NCI-H82 treated with DMSO at 0.1 percent for 48 hours (cell line): ENCODE measurements around the gene RAI1.

Experiments
- DNase-seq: peaks from one replicate; lab custom pipeline; 2025; ENCODE audit not compliant: unreplicated experiment; lab: John Stamatoyannopoulos, UW

RAI1 gene

DNA sequence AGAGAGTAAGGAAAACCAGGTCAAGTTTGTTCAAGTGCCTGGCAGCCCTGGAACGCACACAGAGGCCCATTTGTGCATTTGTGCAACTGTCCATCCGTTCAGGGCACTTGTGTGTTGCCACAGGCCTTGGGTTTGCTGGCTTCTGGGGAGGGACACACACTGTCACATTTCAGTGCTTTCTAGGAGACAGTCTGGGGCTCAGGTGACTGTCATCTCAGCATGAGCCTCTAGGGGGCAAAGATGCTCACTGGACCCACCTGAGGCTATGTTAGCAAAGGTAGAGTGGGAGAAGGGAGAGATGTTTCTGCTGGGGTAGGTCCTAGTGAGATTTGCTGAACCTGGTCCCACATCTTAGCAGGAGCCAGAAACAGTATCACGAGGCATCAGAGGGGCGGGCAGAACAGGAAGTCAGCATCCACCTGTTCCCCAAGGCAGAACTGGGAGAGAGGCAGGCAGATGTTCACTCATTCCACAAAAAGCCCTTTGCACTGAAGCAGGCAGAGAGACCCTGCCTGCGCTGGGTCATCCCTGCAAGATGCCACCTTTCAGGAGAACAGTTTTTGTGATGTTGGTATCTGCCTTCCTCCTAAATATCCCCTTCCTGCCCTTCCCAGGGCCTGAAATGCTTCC is 48.5 kb downstream of the RAI1 start:
- no peak for DNase-seq

DNA sequence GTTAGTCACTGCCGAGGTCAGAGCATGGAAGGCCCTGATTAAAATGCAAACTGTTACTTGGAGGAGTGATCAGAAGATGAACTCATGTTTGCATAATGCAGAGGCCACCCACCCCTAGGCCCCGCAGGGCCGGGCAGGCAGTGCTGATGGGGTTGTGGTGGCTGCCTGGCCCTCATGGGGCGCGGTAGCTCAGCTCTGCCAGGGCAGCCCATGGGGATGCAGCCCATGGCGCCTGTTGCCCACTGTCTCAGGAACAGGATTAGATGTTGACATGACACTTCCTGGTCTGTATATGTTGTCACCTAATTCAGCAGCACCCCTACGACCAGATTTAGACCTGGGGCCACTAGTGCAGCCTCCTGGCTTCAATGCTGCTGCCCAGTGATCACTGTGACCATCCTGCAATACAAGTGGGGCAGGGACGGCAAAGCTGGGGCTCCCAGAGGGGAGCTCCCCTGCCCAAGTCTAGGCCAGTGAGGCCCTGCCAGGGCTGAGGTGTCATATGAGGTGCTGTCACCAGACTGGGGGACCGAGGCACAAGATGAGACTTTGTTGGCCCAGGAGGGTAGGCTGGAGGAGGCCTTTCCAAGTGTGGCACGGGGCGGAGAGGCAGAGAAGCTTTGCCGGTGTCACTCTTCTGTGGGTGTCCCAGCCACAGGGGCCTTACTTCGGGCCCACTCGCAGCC is 49.1 kb downstream of the RAI1 start:
- DNase-seq: no peak

DNA sequence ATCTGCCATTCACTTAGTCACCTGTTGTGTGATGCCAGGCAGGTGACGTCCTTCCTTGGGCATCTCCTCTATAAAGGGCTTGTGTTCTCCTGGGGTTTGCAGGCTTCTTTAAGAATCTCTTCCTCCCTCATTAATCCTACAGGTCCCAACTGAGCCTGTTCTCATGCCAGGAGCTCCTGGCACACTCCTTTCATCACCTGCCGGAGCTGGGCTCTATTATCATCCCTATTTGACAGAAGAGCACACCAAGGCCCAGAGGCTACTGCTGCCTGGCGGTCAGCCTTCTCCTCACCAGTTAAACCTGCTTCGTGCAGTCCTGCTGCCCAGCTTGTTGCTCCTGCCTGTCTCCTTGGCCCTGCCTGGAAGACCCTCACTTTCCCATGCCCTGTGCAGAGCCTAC is 51.2 kb downstream of the RAI1 start:
- no peak for DNase-seq

DNA sequence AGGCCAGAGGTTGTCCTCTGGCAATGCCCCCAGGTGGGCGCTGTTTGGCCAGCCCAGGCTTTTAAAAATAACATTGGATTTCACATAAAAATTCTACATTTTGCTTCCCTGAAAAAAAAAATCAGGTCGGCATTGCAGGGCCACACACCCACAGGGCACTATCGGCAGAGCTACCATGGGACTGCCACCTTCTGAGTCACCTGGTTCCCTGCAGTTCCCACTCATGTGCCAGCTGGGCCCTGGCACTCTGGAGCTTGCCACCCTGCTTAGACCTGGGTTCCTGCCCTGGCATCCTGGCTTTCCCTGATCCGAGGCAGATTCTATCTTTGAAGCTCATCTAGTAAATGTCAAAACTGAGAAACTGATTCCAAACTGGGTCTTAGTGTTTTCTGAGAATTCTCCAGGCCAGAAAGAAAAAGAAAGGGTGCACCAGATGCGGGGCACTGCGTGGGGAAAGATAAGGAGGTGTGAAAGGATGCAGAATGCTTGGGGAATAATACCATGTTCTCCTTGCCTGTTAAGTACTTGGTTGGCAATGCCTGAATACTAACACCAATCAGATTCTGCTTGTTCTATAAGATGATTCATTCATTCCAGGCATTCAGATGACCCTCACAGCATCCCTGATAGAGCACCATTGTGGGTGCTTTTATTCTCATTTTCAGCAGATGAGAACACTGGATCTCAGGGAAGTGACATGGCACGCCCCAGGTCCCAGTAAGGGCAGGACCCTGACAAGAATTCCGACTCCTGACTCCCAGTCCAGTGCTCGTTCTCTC is 51.8 kb downstream of the RAI1 start:
- DNase-seq: no peak

DNA sequence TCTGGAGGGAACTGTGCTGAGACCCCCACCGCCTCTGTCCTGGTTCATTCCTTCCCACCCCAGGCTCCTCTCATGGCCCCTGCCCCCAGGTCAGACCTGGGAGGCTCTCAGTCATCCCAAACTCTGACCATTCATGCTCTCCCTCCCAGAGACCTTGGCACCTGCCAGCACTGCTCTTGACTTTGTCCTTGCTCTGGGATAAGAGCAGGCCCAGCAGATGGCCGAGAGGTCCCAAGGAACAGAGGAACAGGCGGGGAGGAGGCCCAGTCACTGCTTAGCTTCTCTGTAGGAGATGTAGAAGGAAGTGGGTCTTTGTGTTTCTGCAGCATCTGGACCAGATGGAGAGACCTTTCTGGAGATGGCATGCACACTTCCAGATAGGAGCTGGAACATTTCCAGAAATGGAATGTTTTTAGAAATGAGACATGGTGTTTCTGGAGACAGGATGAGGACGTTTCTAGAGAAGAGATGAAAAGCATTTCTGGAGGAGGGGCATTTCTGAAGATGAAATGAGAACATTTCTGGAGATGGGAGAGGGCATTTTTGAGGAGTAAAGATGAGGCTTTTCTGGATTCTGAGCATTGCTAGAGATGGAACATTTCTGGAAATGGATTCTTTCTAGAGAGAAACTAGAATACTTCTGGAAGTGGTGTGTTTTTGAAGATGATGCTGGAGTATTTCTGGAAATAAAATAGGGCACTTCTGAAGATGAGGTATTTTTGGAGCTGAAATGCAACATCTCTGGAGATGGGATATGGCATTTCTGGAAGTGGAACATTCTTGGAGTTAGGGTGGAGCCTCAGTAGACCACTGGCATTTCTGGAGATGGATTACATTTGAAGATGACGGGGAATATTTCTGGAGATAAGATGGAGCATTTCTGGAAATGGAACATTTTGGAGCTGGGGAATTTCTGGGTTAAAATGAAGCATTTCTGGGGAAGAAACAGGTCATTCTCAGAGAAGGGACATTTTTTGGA is 55.2 kb downstream of the RAI1 start:
- DNase-seq: no peak

DNA sequence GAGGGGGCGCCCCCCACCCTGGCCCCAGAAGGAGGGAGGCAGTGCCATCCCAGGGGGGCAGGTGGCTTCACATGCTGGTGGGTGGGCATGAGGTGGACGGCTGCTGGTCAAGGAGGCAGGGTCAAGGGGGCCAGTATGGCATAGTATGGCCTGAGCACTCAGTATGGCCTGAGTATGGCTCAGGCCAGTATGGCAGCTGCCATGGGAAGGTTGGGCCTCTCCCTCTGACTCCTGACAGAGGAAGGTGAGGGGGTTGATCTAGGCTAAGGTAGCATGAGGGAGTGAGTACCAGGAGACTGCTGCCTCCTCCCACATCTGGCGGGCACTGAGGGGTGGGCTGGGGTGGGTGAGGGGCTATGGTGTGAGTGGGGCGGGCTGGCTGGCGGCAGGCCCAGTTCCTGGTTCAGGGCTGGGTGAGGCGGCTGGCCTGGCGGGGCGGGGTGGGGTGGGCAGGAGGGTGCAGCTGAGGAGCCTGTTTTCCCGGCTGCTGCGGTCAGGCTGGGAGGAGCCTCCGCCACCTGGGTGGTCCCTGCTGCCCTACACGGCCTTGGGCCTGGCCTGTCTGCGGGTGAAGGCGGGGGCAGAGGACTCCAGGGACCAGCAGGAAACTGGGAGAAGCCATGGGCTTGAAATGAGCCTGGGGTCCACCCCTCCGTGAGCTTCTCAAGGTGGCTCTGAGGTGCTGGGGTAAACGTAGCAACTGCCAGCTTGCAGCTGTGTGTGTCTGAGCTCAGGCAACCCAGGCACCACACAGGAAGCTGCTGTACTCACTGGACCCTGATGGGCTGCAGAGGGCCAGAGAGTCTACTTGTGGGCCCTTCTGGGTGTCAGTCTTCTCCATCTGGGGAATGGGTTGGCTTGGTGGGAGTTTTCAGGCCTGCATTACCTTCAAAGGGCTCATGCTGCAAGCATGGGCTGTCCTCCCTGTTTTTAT is 57.0 kb downstream of the RAI1 start:
- DNase-seq: no peak

DNA sequence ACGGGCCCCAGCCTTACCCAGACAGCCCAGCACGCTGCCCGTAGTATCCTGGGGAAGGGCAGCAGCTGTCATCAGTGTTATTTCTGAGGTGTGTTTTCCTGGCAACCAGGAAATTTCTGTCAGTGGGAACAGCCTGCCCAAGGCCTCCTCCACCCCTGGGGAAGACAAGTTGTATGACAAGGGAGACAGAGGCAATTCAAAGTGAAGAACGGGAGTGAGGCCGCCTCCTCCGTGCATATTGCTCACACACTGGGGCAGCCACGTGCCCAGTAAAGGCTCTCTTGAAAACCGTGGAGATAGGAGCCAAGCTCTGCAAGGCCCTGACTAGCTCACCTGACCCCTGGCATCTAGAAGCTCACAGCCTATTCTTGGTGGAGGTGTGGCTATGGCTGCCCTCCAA is 57.6 kb downstream of the RAI1 start:
- no peak for DNase-seq

DNA sequence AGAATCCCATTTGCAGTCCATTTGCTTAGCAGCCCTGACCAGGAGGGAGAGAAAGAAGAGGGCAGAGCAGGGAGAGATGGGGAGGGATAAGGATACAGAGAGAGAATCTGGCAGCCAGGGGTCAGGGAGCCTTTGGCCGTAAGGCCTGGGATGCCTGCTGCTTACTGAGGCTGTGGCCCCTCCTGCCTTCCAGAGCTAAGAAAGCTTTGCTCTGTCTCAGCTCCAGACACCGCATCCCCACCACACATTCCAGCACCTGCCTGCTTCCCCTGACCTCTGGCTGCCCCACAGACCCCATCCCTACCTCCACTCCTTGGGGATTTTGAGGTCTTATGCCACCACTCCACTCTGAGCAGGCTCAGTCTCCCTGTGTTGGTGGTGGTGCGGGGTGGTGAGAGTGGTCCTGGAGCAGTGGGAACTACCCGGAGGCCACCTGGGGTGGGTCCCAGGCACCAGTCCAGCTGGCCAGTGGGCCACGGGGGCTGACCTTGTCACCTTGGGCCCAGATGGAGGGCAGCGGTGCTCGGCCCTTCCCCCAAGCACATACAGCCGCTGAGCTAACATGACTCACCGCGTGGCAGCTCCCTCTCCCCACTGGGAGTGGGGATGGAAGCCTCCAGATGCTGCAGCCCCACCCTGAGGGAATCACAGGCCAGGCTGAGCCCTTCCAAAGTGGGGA is 58.3 kb downstream of the RAI1 start:
- DNase-seq: no peak

DNA sequence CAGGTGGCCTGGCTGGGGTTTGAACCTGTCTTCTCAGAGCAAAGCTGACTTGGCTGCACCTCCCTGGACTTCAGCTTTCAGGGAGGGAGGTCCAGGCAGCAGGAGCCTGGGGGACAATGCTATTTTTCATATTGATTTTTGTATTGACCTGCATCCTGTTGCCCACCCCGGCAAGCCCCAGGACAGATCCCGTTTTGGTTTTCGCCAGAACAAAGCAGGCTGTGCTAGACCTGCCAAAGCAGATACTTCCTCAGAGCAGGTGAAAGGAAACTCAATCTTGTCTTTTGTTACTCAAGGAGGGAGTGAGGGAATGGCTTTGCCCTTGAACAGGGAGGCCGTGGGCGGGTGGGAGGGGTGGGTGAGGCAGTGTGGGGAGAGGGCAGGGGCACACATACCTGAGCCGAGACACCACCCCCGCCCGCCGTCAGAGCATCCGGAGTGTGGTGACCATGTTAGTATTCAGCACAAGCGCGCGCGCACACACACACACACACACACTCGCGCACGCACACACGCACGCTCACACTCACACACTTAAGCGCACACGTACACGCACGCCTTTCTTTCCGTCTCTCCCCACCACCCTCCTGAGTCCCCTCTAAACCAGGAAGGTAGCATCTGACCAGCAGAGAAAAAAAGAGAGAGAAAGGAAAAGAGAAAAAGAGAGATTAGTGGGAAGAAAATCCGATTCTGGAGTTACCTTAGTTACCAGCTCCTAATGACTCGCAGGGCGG is 59.5 kb downstream of the RAI1 start:
- DNase-seq: peak; percentile 75

DNA sequence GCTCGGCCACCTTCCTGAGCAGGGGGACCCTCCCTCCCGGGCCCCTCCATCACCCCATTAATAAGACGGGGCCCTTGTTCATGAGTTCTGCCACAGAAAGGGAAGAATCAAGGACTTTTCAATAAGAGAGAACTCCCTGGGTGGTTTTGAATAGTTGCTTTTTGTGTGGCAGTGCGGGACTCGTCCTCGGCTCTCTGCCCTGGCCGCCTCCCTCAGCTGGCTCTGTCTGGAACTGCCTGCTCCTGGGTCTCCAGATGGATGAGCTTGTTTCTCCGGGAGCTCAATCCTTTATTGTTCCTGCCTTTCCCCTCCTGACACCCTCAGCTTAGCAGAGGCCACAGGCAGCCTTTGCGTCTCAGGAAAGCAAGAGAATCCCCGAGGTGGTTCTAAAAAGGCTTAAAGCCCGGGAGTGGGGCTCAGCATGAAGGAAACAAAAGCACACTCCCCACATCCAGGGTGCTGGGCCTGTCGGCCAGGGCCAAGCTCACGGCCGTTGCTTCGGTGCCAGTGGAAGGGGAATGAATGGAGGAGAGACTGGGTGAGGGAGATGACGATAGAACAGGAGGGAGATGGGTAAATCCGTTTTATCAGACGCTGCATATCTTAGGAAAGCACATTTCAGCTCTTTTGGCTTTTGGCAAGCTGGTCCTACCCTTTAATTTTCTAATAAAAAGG is 60.2 kb downstream of the RAI1 start:
- DNase-seq: peak; percentile 87

DNA sequence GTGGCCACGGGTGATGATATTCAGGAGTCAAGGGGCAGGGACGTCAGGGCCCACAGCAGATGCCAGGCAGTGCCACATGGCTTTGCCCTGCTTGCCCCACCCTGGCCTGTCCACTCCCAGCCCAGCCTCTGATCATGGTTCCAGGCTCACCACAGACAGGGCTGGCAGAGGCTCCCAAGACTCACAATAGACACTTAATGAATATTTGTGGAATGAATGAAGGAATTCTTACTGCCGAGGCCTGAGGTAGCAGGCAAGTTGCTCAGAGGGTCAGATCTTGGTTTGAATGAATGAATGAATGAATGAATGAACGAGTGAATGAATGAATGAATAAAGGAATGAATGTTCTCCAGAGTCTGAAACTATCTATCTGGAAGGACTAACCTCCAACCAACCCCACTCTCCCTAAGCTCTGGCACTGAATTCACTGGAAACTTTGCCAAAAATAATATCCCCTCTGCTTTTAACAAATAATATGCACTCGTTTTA is 60.9 kb downstream of the RAI1 start:
- no peak for DNase-seq

DNA sequence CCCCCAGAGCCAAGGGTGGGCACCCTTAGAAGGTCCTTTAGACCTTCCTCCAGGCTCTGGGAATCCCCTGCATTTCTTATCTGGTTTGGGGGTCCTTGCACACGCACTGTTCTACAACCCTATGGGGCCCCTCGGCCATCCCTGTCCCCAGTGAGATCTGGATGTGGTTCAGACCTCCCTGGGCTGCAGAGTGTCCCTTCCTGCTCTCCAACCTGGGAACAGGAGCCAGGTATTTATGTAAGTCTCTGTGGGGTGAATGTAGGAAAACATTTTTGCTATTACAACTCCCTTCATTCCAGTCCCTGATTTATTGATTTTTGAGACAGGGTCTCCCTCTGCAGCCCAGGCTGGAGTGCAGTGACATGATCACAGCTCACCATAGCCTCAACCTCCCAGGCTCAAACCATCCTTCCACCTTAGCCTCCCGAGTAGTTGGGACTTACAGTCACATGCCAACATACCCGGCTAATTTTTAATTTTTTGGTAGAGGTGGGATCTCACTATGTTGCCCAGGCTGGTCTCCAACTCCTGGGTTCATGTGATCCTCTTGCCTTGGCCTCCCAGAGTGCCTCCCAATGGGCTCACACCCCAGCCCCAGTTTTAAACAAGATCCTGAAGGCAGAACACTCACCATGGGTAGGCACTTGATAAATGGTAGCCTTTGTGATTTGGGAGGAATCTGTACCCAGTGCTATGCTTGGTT is 61.6 kb downstream of the RAI1 start:
- no peak for DNase-seq

DNA sequence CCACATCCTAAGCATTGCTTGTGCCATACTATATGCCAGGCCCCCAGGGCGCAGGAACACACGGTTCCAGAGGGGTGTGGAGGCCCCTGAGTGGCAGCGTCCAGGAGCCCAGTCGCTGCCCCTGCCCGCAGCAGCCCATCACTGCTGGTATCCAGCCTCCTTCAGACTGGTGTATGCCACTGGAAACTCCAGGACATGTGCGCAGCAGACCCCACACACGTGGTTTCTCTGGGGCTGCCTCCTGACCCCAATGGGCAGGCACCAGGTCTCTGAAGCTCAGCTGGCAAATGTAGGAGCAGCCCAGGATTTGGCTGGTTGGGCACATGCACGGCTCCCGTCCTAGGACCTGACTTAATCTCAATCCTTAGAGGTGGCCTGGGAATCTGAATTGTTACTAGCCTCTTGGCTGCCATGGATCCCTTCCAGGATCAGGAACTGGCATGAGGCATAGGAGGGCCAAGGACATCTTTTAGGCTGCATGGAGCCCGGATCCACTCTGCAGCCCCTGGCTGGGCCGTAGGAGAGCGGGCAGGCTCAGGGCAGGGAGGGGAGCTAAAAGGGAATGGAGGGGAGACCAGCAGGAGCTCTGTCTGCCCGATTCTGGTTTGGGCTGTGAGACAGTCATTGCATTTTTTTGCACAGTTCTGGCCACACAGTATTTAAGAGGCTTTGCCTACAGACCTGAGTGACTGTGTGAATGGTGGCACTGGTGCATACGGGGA is 62.3 kb downstream of the RAI1 start:
- DNase-seq: no peak

DNA sequence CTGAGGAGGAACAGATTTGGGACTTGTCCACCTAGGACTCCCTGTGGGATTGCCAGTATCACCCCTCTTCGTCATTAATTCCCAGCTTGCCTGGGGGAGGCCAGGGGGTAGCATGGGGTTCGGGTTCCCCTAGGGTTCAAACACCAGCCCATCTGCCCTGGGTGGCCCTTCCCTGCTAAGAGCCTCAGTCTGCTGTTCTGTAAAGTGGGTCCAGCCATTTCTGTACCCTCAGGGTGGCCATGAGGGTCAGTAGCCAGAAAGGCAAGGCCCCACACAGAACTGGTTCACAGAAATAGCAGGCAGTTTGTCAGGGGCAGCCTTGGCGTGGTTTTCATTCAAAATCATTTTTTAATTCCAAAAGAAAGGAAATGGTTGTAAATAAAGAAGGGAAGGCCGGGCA is 62.9 kb downstream of the RAI1 start:
- no peak for DNase-seq

DNA sequence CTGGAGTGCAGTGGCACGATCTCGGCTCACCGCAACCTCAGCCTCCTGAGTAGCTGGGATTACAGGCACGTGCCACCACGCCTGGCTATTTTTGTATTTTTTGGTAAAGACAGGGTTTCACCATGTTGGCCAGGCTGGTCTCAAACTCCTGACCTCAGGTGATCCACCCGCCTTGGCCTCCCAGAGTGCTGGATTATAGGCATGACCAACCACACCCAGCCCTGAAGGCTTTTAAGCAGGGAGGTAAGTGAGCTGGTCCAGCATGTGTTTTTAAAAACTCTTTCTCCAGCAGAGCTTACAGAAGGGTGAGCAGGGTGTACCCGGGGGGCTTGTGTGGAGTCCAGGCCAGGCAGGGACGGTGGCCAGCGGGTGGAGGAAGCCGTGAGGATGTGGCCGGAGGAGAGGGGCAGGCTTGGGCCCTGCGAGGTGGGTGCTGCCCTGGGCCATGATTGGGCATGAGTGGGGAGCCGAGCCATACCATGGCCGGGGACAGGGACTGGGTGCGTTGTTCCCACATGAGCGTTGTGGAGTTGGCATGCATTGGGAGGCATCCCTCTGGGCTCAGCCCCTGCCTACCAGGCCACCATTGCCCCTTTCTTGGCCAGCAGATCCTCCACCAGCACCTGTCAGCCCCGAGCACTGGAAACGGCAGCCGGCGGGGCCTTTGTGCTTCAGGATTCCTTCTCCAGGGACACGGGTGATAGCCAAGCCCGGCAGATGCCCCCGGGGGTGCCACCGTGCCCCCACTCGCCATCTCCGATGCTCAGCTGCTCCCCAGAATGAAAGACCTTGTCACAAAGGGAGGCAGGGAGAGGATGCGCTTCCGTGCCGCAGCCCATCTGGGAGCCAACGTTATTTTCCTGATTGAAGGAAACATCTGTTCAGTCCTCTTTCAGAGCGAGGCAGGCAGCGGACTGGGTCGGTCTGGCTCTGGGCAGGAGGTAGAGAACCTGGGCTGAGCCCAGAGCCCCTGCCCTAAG is 64.5 kb downstream of the RAI1 start:
- DNase-seq: no peak

DNA sequence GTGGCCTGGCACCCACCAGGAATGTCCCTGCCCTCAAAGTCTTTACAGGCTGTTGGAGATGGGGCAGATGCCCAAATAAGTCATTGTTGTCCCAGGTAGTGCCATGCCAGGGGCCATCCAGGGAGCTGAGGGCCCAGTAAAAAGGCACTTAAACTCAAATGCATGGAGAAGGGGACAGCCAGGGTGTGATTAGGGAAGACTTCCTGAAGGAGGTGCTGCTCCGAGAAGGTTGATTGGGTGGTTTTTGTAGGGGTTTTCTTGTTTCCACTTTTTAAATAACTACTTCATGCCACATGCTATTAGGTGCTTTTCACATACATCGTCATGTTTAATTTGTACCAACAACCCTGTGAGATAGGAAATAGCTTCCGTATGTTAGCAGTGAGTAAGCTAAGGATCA is 66.9 kb downstream of the RAI1 start:
- no peak for DNase-seq
